H1 (cell line): ENCODE data around the gene LDLRAD4. TPM values are rescaled to one million over a fixed set of nuclear protein-coding genes. Genes with fewer than 3 reads are reported as not detected.

ENCODE experiments used
- CTCF ChIA-PET: fragments of 300-600 bp; sonication (Branson Sonifier 250); formaldehyde crosslinking; loops from one replicate; lab custom pipeline; 2021; ENCODE audit not compliant: partially characterized antibody; lab: Charles Lee
- POLR2A ChIA-PET: fragments of 300-600 bp; sonication (Branson Sonifier 250); formaldehyde crosslinking; loops from one replicate; lab custom pipeline; 2021; ENCODE audit warnings: inconsistent platforms; ENCODE audit not compliant: partially characterized antibody; lab: Charles Lee
- DNase-seq, 2 experiments: peaks; one replicate each; pipeline versions ENCODE4 v3.0.0 to v3.0.0-alpha.2; 2010 to 2022; ENCODE audit warnings: low spot score in 2 of 2, low read depth in 1 of 2, mixed read lengths in 1 of 2
- FAIRE-seq: peaks from 2 replicates; lab custom pipeline; 2011; peaks lifted over from hg19 to GRCh38; lab: Jason Lieb, UNC
- H2AFZ ChIP-seq: 2 replicates; pipeline ENCODE4 v1.8.1; 2012; ENCODE audit warnings: low read length, inconsistent platforms
- H2AK5ac ChIP-seq: 2 replicates; pipeline ENCODE4 v1.6.1; 2013; ENCODE audit warnings: low read depth, low read length
- H2BK120ac ChIP-seq: replicated peaks from 2 replicates; pipeline ENCODE3; 2013; ENCODE audit warnings: low read depth, low read length, inconsistent platforms
- H2BK12ac ChIP-seq: 2 replicates; pipeline ENCODE4 v1.6.1; 2013; ENCODE audit warnings: low read depth, low read length
- H2BK15ac ChIP-seq: 2 replicates; pipeline ENCODE4 v1.6.1; 2013; ENCODE audit warnings: low read length
- H2BK20ac ChIP-seq: 2 replicates; pipeline ENCODE4 v1.6.1; 2013; ENCODE audit warnings: low read length
- H2BK5ac ChIP-seq: 2 replicates; pipeline ENCODE4 v1.6.1; 2013; ENCODE audit warnings: low read depth, low read length
- H3K14ac ChIP-seq: 2 replicates; pipeline ENCODE4 v1.6.1; 2013; ENCODE audit warnings: inconsistent platforms; ENCODE audit not compliant: insufficient read length
- H3K18ac ChIP-seq: 2 replicates; pipeline ENCODE4 v1.6.1; 2013; ENCODE audit warnings: low read length; ENCODE audit errors: extremely low read depth
- H3K23ac ChIP-seq: 2 replicates; pipeline ENCODE4 v1.6.1; 2013; ENCODE audit warnings: inconsistent platforms; ENCODE audit not compliant: insufficient read length
- H3K23me2 ChIP-seq: 2 replicates; pipeline ENCODE4 v1.6.1; 2013; ENCODE audit warnings: low read depth, low read length
- H3K27ac ChIP-seq: 2 replicates; pipeline ENCODE4 v1.6.1; 2011; ENCODE audit warnings: low read depth, low read length, inconsistent platforms
- H3K27me3 ChIP-seq, 4 experiments: replicated peaks in 1 of 4; 1 replicate in 1 of 4; 2 replicates in 3 of 4; pipeline versions ENCODE4 v1.6.1 to v1.8.1; 2011 to 2013; ENCODE audit warnings: low read length in 3 of 4, mild to moderate bottlenecking in 3 of 4, inconsistent platforms in 2 of 4, mixed read lengths in 2 of 4, moderate library complexity in 1 of 4; ENCODE audit not compliant: control insufficient read depth in 3 of 4, insufficient read depth in 3 of 4; ENCODE audit errors: extremely low read depth in 1 of 4
- H3K36me3 ChIP-seq, 4 experiments: 2 replicates each; pipeline versions ENCODE4 v1.6.1 to v1.8.1; 2011 to 2013; ENCODE audit warnings: mild to moderate bottlenecking in 4 of 4, low read length in 3 of 4, moderate library complexity in 2 of 4, control low read depth in 1 of 4, inconsistent platforms in 1 of 4; ENCODE audit not compliant: insufficient read depth in 4 of 4, control insufficient read depth in 2 of 4
- H3K4ac ChIP-seq: replicated peaks from 2 replicates; pipeline ENCODE3; 2013; ENCODE audit warnings: low read length, low read depth, mixed read lengths, inconsistent platforms; ENCODE audit not compliant: insufficient read length
- H3K4me1 ChIP-seq, 4 experiments: replicated peaks in 1 of 4; 1 replicate in 1 of 4; 2 replicates in 3 of 4; pipeline versions ENCODE4 v1.6.1 to v1.8.1; 2011 to 2013; ENCODE audit warnings: low read length in 3 of 4, inconsistent platforms in 2 of 4, mixed read lengths in 1 of 4; ENCODE audit not compliant: insufficient read depth in 4 of 4, control insufficient read depth in 3 of 4
- H3K4me2 ChIP-seq, 2 experiments: 2 replicates each; pipeline versions ENCODE4 v1.6.1 to v1.8.1; 2011 to 2013; ENCODE audit warnings: low read depth in 2 of 2, low read length in 2 of 2, control low read depth in 1 of 2, inconsistent platforms in 1 of 2, mild to moderate bottlenecking in 1 of 2; ENCODE audit not compliant: insufficient read depth in 1 of 2
- H3K4me3 ChIP-seq, 4 experiments: fragments of 200-600, 300-600 bp in 1 of 4; sonication (generic), shearing (Covaris generic), sonication (Bioruptor Twin) in 1 of 4; 2 replicates each; pipeline versions ENCODE4 v1.5.1 to v1.8.1; 2011 to 2016; ENCODE audit warnings: low read length in 4 of 4, low read depth in 3 of 4, control low read depth in 2 of 4, inconsistent platforms in 2 of 4, mild to moderate bottlenecking in 2 of 4, mixed read lengths in 1 of 4, moderate library complexity in 1 of 4; ENCODE audit not compliant: insufficient read depth in 2 of 4; ENCODE audit errors: extremely low read depth in 1 of 4
- H3K56ac ChIP-seq: replicated peaks from 2 replicates; pipeline ENCODE3; 2013; ENCODE audit warnings: low read depth, mild to moderate bottlenecking, mixed read lengths, low read length, inconsistent platforms; ENCODE audit not compliant: insufficient read length
- H3K79me1 ChIP-seq: 2 replicates; pipeline ENCODE4 v1.6.1; 2013; ENCODE audit warnings: low read depth, low read length, control low read depth
- H3K79me2 ChIP-seq, 2 experiments: 2 replicates each; pipeline versions ENCODE4 v1.6.1 to v1.8.1; 2012 to 2013; ENCODE audit warnings: low read length in 2 of 2, mild to moderate bottlenecking in 2 of 2, inconsistent platforms in 1 of 2; ENCODE audit not compliant: insufficient read depth in 2 of 2, control insufficient read depth in 1 of 2
- H3K9ac ChIP-seq, 4 experiments: replicated peaks in 1 of 4; 1 replicate in 1 of 4; 2 replicates in 3 of 4; pipeline versions ENCODE4 v1.6.1 to v1.8.1; 2011 to 2013; ENCODE audit warnings: low read depth in 3 of 4, low read length in 3 of 4, control low read depth in 2 of 4, mild to moderate bottlenecking in 2 of 4, moderate library complexity in 2 of 4, inconsistent platforms in 1 of 4; ENCODE audit errors: extremely low read depth in 1 of 4
- H3K9me3 ChIP-seq, 2 experiments: 2 replicates each; pipeline versions ENCODE4 v1.6.1 to v1.8.1; 2012 to 2013; ENCODE audit warnings: mild to moderate bottlenecking in 2 of 2, moderate library complexity in 2 of 2, control low read depth in 1 of 2, inconsistent platforms in 1 of 2, low read depth in 1 of 2, low read length in 1 of 2, mixed read lengths in 1 of 2; ENCODE audit not compliant: insufficient read depth in 2 of 2
- H4K20me1 ChIP-seq, 2 experiments: replicated peaks in 1 of 2; 2 replicates each; pipeline versions ENCODE3 to v1.8.1; 2011 to 2013; ENCODE audit warnings: inconsistent platforms in 2 of 2, low read length in 2 of 2, mild to moderate bottlenecking in 1 of 2; ENCODE audit not compliant: insufficient read depth in 2 of 2, control insufficient read depth in 1 of 2
- H4K5ac ChIP-seq: 2 replicates; pipeline ENCODE4 v1.6.1; 2013; ENCODE audit warnings: low read length, low read depth, mixed read lengths, inconsistent platforms; ENCODE audit not compliant: insufficient read length
- H4K8ac ChIP-seq: 2 replicates; pipeline ENCODE4 v1.8.0; 2013; ENCODE audit warnings: mild to moderate bottlenecking, moderate library complexity, low read length, inconsistent platforms; ENCODE audit not compliant: insufficient read depth; ENCODE audit errors: extremely low read depth
- H4K91ac ChIP-seq: replicated peaks from 2 replicates; pipeline ENCODE3; 2013; ENCODE audit warnings: low read length, mixed read lengths, inconsistent platforms; ENCODE audit not compliant: insufficient read length
- CBX8 ChIP-seq: fragments of 300-800, 300-1000 bp; sonication (generic); IDR thresholded peaks from 2 replicates; pipeline ENCODE4 v1.7.1; 2016; ENCODE audit warnings: low read depth, low read length, borderline replicate concordance
- CEBPB ChIP-seq: IDR thresholded peaks from 2 replicates; pipeline ENCODE4 v1.6.1; 2012; ENCODE audit warnings: low read depth, low read length
- CHD1 ChIP-seq: IDR thresholded peaks from 2 replicates; pipeline ENCODE4 v1.6.1; 2012; ENCODE audit warnings: low read depth, low read length, improper control_type of control experiment
- CTBP2 ChIP-seq: IDR thresholded peaks from 2 replicates; pipeline ENCODE4 v1.7.0; 2011; ENCODE audit warnings: borderline replicate concordance, mild to moderate bottlenecking, moderate library complexity, mixed read lengths, low read length; ENCODE audit not compliant: insufficient read depth, insufficient read length
- EZH2 ChIP-seq: fragments of 200-600 bp; sonication (generic); IDR thresholded peaks from 2 replicates; pipeline ENCODE4 v1.7.1; 2012; ENCODE audit warnings: low read depth, mild to moderate bottlenecking, moderate library complexity, low read length, inconsistent platforms; ENCODE audit not compliant: severe bottlenecking
- GTF2F1 ChIP-seq: IDR thresholded peaks from 2 replicates; pipeline ENCODE4 v1.6.1; 2012; ENCODE audit warnings: low read depth, low read length, improper control_type of control experiment, borderline replicate concordance
- HDAC2 ChIP-seq, 2 experiments: fragments of 300-600 bp in 1 of 2; sonication (generic) in 1 of 2; IDR thresholded peaks; 2 replicates each; pipeline ENCODE4 v1.6.1; 2011 to 2012; ENCODE audit warnings: low read depth in 2 of 2, low read length in 2 of 2, mild to moderate bottlenecking in 2 of 2, moderate library complexity in 2 of 2, borderline replicate concordance in 1 of 2, inconsistent platforms in 1 of 2
- NRF1 ChIP-seq: IDR thresholded peaks from 2 replicates; pipeline ENCODE4 v1.6.1; 2011; ENCODE audit warnings: mild to moderate bottlenecking, low read depth, low read length, improper control_type of control experiment
- POLR2AphosphoS5 ChIP-seq: IDR thresholded peaks from 2 replicates; pipeline ENCODE4 v1.6.1; 2011; ENCODE audit warnings: low read depth, low read length
- RBBP5 ChIP-seq: IDR thresholded peaks from 2 replicates; pipeline ENCODE4 v1.7.1; 2012; ENCODE audit warnings: low read depth, mild to moderate bottlenecking, inconsistent platforms, low read length, moderate library complexity, borderline replicate concordance
- SIX5 ChIP-seq: IDR thresholded peaks from 2 replicates; pipeline ENCODE4 v1.6.1; 2011; ENCODE audit warnings: mild to moderate bottlenecking, low read depth, low read length
- SP1 ChIP-seq: IDR thresholded peaks from 2 replicates; pipeline ENCODE4 v1.6.1; 2011; ENCODE audit warnings: low read depth, low read length
- WGBS, 2 experiments: shearing (Covaris generic) in 1 of 2; methylation state at CpG; one replicate each; pipeline versions ENCODE4 v1.1.6 to v1.1.7; 2013 to 2015; ENCODE audit warnings: low lambda C conversion rate in 2 of 2, mixed read lengths in 2 of 2, inconsistent platforms in 1 of 2, low coverage in 1 of 2, missing lambda C conversion rate in 1 of 2; ENCODE audit not compliant: insufficient replicate concordance in 2 of 2, insufficient coverage in 1 of 2, insufficient read length in 1 of 2; ENCODE audit errors: extremely low coverage in 1 of 2, missing lambda C conversion rate in 1 of 2; 5-methylcytosine and 5-hydroxymethylcytosine counted together
- polyA plus RNA-seq, 7 experiments: library from polyadenylated mRNA; depleted of rRNA in 3 of 7; stranded (reverse) in 5 of 7; unstranded in 2 of 7; fragments of >200 nt in 5 of 7; fragments of 200-250 nt in 2 of 7; gene quantifications; 1 replicate in 5 of 7; 2 replicates in 1 of 7; 4 replicates in 1 of 7; pipeline versions ENCODE4 v1.2.1 to v1.2.3, GENCODE V29; 2011 to 2013; ENCODE audit warnings: missing spikeins in 2 of 7, mixed read lengths in 2 of 7
- total RNA-seq: library from RNA; stranded (reverse); fragmentation: NEBNext Ultra II Directional; extraction: Animal tissue kit (Norgen Biotek cat#: 25700); gene quantifications from 2 replicates; pipeline ENCODE4 v1.2.1, GENCODE V29; 2021
- TF ChIP-seq, protein P1 (sequence below): IDR thresholded peaks from 2 replicates; pipeline ENCODE4 v1.6.1; 2011; ENCODE audit warnings: low read depth, mild to moderate bottlenecking, low read length; ENCODE audit not compliant: insufficient read depth

LDLRAD4 gene
- total and polyA plus RNA-seq, 2 of the 8 experiments (the other 6 are each of a cell fraction or from before 2014, with no cell fraction given), result 0.77 to 1.4 TPM

DNA sequence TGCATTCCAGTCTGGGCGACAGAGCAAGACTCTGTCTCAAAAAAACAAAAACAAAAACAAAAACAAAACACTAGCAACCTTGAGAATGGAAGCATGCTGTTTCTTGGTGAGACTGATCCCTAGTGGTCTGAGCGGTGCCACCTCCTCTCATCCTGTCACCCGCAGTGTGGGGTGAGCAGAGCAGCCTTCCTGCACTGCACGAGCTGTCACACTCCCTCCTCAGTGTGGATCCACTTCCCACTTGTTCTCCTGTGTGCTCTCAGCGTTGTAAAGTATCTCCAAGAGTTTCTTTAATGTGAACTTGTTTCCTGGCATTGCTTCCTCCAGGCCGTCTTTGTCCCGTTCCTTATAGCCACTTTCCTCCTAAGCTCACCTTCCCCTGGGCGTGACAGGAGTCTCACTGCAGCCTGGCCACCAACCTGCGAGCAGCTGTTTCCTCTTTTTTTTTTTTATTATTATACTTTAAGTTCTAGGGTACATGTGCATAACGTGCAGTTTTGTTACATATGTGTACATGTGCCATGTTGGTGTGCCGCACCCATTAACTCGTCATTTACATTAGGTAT lies 287.3 kb downstream of the LDLRAD4 start:
- no peak overlapping the region for H3K4me2 ChIP-seq
- CTCF ChIA-PET, result interaction anchor here (0.8 to 1.1 kb wide), 3 partner anchors 14 to 98 kb away, joined by 3 read pairs; no protein-coding TSS in a partner anchor
- H3K36me3 ChIP-seq, result no peaks in the 10 kb centered on the region
- H4K8ac ChIP-seq, result no peak overlapping the region; the same call in 1 of the 2 replicates
- H3K4me3 ChIP-seq, result no peak overlapping the region
- H3K79me2 ChIP-seq, result no peaks in the 10 kb centered on the region
- no peak overlapping the region for H2BK12ac ChIP-seq
- H3K9ac ChIP-seq, result no peak overlapping the region
- H2BK5ac ChIP-seq, result 0 out of 2 replicates have a peak overlapping the region, but pooled peaks have one; percentile 39
- H3K27me3 ChIP-seq, result no peaks in the 10 kb centered on the region; a peak in 1 of 7 replicates
- POLR2A ChIA-PET, result no interaction called here
- peaks cover 0 to 5% (median 4%) of the 10 kb centered on the region in 4 experiments; a peak in 6 of 7 replicates for H3K4me1 ChIP-seq
- H3K23me2 ChIP-seq, result no peaks in the 10 kb centered on the region
- H3K4ac ChIP-seq, result no peak overlapping the region
- no peak overlapping the region for H3K27ac ChIP-seq
- no peak overlapping the region for H3K56ac ChIP-seq
- DNase-seq (no peak), FAIRE-seq (no peak)
- no peak overlapping the region for H3K18ac ChIP-seq
- no peak overlapping the region for H2BK20ac ChIP-seq
- no peaks in the 10 kb centered on the region for H3K9me3 ChIP-seq
- H2BK120ac ChIP-seq, result no peak overlapping the region
- H3K14ac ChIP-seq, result no peak overlapping the region
- H3K79me1 ChIP-seq, result no peaks in the 10 kb centered on the region
- no peak overlapping the region for H2AFZ ChIP-seq
- H4K20me1 ChIP-seq, result no peaks in the 10 kb centered on the region
- H2BK15ac ChIP-seq, result no peak overlapping the region
- no peak overlapping the region for H4K5ac ChIP-seq
- H2AK5ac ChIP-seq, result no peak overlapping the region
- H3K23ac ChIP-seq, result no peak overlapping the region
- 79% methylated on average over 9 of the region's 12 CpGs; no CpG with 5 or more reads in 1 of the 2 experiments for WGBS, 2 experiments
- H4K91ac ChIP-seq, result no peak overlapping the region
- TF ChIP-seq NRF1, result no peak
- TF ChIP-seq, protein P1, sequence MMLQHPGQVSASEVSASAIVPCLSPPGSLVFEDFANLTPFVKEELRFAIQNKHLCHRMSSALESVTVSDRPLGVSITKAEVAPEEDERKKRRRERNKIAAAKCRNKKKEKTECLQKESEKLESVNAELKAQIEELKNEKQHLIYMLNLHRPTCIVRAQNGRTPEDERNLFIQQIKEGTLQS, result no peak
- TF ChIP-seq GTF2F1, result no peak
- no peak for TF ChIP-seq CEBPB
- TF ChIP-seq RBBP5, result no peak
- no peak for TF ChIP-seq HDAC2 (IDR thresholded peaks at IDR 0.05; ENCODE audit: borderline replicate concordance in 1 of 2, low read depth in 2 of 2, low read length in 2 of 2)
- TF ChIP-seq CBX8, result no peak
- no peak for TF ChIP-seq CHD1
- TF ChIP-seq CTBP2, result no peak
- no peak for TF ChIP-seq SIX5
- TF ChIP-seq POLR2AphosphoS5, result no peak
- no peak for TF ChIP-seq EZH2
- TF ChIP-seq SP1, result no peak
